ENCODE measurements around the gene FIP1L1.
A peak's percentile ranks its signal among the peaks of the same experiment; 100 is the strongest.

Gene FIP1L1

GRCh38 chr4:53484911-53485657, 107.6 kb downstream of the FIP1L1 start (continued):
- no peak for TF ChIP-seq CSRNP3 (CRISPR knock-in tag; IDR thresholded peaks at IDR 0.05)
- no peak for TF ChIP-seq ZNF70 (CRISPR knock-in tag; IDR thresholded peaks at IDR 0.05)
- TF ChIP-seq ESRRG (CRISPR knock-in tag; IDR thresholded peaks at IDR 0.05): no peak
- no peak for TF ChIP-seq ZC3H10 (CRISPR knock-in tag; IDR thresholded peaks at IDR 0.05)
- no peak for TF ChIP-seq GLIS3 (CRISPR knock-in tag; IDR thresholded peaks at IDR 0.05)
- TF ChIP-seq ZNF8 (CRISPR knock-in tag; IDR thresholded peaks at IDR 0.05): no peak

- ATAC-seq: no peak
- TF ChIP-seq PATZ1 (CRISPR knock-in tag; IDR thresholded peaks at IDR 0.05; ENCODE audit: borderline replicate concordance) (no peak), POU6F1 (CRISPR knock-in tag; IDR thresholded peaks at IDR 0.05; ENCODE audit: borderline replicate concordance, low read depth) (no peak), ZFP30 (CRISPR knock-in tag; IDR thresholded peaks at IDR 0.05) (no peak), ARNTL (CRISPR knock-in tag; IDR thresholded peaks at IDR 0.05; ENCODE audit: borderline replicate concordance, low read depth) (no peak)
These were observed 108.2 kb downstream of the FIP1L1 start for GRCh38 chr4:53485658-53486040.

GRCh38 chr4:53487766-53488165, 110.3 kb downstream of the FIP1L1 start:
- ATAC-seq: no peak
- TF ChIP-seq TSHZ2 (CRISPR knock-in tag; IDR thresholded peaks at IDR 0.05) (no peak), ARNTL (CRISPR knock-in tag; IDR thresholded peaks at IDR 0.05; ENCODE audit: borderline replicate concordance, low read depth) (no peak)

- ATAC-seq: peak; percentile 38; the same call in 1 of the 3 replicates
- no peak for TF ChIP-seq PATZ1 (CRISPR knock-in tag; IDR thresholded peaks at IDR 0.05; ENCODE audit: borderline replicate concordance)
- TF ChIP-seq POU6F1 (CRISPR knock-in tag; IDR thresholded peaks at IDR 0.05; ENCODE audit: borderline replicate concordance, low read depth): no peak
- no peak for TF ChIP-seq ZNF8 (CRISPR knock-in tag; IDR thresholded peaks at IDR 0.05)
- no peak for TF ChIP-seq TOX (CRISPR knock-in tag; IDR thresholded peaks at IDR 0.05; ENCODE audit: borderline replicate concordance)
These were observed 111.9 kb downstream of the FIP1L1 start for GRCh38 chr4:53489279-53489889.

Measured in SK-N-SH treated with all-trans-retinoic acid at 6 μM for 48 hours (cell line).